UCSD-AML1 (cell line): ENCODE data around the gene POLD4.

ENCODE experiments used
- DNase-seq: peaks from one replicate; lab custom pipeline; 2025; ENCODE audit not compliant: unreplicated experiment; lab: John Stamatoyannopoulos, UW

The POLD4 gene

DNA sequence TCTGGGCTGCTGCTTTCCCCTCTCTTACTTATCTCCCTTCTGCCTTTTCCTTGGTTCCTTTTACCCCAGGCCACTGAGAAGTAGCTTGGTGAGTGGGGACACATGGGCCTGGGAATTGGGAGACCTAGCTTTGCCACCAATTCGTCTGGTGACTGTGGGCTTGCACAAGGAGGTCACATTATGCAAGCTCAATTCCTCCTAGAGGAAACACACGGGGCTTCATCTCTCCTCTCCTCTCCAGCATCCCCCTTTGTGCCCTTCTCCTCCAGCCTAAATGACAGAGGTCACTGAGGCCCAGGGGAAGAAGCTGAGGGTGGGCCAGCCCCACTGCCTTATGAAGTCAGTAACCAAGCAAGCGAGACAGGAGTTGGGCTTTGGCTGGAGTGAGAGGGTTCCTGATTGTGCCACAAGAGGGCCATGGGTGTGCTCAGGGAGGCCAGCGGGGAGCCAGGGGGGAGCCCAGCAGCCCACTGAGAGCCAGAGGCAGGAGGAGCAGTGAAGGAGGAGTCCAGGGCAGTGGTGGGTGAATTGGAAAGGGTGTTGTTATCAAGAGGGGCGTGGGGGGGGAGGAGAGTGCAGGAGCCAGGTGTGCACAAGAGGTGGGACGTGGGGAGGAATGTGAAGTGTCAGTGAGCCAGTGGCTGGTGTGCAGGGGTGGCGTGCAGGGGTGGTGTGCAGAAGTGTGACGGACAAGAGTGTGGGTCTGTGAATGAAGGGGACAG lies 18.0 kb upstream of the POLD4 start:
- DNase-seq: peak; percentile 43

DNA sequence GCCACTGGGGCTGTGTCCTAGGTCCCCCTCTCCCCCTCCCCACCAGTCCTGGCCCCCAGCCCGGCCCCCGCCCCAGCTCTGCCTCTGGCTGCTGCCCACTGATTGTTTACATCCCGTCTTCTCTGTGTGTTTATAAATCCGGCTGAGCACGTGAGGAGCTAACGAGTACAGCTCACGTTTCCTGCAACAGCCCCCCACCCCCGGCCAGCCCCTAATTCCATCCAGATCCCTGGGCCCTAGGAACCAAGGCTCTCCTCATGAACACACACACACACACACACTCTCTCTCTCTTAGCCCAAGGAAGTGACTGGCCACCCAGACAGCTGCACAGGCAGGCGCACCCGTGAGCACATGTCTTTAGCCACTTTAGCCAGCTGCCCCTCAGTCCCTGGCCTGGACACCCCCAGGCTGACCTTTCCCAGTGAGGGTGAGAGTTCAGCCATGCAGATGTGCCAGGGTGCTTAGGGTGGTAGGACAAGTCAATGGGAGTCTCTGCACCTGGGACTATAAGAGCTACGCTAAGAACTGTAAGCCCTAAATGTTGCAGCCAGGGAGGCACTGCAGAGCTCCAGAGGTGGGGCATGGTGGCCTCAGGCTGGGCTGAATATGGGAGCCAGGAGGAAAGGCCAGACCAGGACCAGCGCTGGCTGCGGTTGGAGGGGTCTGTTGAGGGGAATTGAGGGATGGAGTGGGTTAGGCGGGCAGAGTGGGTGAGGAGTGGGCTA lies 17.2 kb upstream of the POLD4 start:
- no peak for DNase-seq

GRCh38 chr11:67369801-67370284 lies 16.5 kb upstream of the POLD4 start:
- no peak for DNase-seq

DNA sequence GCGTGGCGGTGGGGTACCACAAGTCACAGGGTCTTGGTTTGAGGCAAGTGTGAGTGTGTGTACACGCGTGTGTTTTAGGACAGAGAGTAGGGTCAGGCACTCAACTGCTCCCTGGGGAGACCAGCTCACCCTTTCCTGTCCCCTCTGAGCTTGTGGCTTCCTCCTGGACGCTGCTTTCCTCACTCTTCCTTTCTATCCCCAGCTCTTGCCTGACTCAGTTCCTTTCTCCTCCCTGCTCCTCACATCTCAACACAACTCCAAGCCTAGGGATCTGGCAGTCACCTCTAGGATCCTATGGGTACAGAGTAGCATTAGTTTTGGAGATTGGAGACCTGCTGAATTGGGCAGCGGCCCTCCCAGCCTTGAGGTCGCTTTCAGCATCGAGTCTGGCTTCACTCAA lies 15.9 kb upstream of the POLD4 start:
- no peak for DNase-seq

DNA sequence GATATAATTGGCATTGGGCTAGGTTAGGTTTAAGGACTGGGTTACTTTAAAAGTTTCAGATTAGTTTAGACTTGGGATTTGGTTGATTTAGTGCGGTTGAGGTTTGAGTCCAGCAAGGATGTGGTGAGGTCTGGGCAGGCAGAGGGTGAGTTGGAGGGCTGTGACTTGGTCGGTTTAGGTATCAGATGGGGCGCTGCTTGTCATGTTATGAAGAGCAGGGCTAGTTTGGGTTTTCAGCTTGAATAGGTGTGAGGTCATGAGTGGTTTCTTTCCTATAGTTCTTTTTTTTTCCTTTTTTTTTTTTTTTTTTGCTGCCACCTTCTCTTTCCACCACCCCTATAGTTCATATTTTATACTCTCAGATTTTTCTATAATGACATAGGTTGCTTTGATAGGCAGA lies 15.3 kb upstream of the POLD4 start:
- DNase-seq: no peak

DNA sequence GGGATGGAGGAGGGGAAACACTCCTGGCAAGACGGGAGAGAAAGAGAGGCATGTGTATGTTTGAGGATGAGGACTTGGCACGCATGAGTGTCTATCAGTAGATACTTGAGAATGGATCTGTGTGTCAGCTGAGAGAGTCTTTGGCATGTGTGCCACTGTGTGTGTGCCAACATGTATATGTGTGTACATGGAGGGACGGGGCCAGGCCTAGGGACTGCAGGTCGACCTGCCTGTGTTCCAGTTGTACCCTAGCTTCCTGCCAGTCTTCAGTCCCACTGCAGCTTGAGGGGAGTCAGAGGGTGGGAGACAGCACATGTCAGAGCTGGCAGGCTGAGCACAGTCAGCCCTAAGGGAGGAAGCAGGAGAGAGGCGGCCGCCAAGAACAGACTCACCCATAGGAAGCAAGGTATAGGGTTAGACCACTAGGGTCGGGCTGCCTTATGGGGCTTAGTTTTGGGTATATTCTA lies 14.4 kb upstream of the POLD4 start:
- no peak for DNase-seq

GRCh38 chr11:67366961-67367760 lies 13.8 kb upstream of the POLD4 start:
- DNase-seq: no peak

GRCh38 chr11:67366546-67366945 lies 13.2 kb upstream of the POLD4 start:
- DNase-seq: no peak

DNA sequence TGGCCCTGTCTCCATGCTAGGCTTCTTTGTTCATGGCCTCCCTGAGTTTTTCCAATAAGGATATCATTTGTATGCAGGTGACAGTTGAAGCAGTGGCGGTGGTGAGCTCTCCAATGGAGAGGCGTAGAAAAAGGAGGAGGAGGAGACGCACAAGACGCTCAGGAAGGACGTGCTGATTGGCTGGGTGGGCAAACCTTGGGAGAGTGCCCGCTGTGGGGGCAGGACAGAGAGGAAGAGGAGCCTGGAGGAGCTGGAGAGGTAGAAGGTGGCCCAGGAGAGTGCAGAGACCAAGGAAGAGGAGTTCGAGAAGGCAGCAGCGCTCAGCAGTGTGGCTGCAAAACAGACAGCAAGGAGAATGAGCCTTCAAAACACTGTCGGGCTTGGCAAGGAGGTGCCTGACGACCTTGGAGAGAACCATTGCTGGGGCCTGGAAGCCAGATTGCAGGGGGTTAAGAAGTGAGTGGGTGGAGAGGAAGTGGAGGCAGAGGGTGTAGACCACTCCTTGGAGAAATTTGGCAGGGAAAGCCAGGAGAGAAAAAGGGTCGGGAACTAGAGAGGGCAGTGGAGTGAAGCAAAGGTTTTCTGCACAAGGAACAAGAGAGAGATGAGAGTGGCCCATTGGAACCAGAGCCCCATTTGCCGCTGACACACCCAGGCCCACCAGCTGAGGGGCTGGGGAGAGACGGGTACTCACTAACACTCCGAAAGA lies 12.5 kb upstream of the POLD4 start:
- no peak for DNase-seq

- DNase-seq: no peak
Observed at GRCh38 chr11:67364783-67365722, 11.7 kb upstream of the POLD4 start.

DNA sequence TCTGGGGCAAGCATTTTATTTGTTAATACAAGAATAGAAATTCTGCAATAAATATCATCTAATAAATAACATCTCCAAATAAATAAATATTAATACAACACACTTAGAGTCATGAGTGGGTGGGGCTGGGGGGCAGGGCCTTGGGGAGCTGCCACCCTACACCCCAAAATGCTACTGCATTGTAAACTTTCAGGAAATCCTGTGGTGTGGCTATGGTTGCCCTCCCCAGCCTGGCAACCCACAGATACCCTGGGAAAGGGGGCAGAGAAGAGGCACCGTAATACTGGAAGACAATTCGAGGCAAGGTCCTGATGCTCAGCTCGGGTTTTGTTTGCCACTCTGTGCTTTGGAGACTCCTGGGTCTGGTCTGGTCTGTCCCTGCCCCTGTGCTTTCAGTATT lies 10.8 kb upstream of the POLD4 start:
- no peak for DNase-seq

DNA sequence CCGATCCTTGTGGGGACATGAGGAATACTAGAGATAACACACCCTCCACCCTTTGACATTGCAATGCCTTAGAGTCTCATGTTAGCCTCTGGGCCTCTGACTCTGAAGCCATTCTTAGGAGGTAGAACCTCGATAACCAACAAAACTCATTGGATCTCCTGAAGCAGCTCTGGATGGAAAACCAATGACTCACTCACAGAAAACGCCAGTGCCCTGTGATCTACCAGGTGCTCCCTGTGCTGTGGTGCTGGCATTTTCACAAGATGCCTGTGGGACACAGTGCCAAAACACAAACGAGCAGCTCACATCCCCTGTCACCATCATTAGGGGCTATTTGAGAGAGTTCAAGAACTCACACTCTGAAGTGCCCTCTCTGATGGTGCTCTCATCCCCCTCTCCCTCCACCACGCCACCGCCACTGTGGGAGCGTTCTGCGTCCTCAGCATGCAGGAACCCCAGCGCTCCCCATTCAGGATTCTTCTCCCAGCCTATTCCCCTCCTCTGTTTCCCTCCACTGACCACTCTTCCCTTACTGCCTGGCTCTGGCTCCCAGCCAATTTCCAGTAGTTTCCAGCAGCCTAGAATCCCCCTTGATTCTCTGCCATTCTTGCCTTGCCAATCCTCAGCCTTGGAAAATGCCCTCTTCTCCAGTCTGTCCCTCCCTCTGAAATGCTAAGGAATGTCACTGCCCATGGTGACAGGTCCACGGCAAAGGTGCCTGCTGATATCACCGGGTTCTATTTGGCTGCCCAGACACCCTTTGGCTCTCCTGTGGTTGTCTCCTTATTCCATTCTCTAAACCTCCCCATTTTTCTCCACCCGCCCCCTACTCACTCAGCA lies 4.7 kb upstream of the POLD4 start:
- DNase-seq: no peak

DNA sequence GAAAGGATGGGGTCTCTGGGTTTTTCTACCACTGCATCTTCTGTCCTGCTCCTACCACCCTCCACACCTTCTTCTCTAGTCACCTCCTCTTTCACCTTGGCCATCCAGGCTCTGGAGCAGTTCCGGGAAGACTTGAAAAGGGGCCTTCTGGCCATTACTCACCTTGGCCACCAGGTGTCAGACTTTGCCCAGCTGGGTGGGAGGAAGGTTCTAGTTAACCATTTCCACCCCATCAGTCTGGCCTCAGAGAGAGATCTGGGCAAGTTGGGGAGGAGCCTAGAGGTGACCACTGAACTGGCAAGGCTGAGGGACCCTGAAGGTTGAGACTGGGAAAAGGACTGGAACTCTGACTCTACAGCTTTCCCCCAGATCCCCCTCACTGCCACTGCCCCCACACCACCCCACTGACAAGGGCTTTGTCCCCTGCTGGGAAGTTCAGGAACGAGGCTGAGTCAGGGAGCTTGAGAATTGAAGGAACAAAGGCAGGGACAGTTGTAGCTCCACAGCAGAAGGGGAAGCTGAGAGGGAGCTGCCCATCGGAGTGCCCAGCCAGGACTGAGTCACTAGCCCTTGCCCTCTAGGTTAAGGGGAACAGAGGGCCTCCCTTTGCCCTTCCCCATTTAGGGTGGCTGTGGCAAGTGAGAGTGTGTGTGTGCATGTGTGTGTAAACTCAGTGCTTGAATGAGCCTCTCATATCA lies 3.7 kb upstream of the POLD4 start:
- peak; percentile 69 for DNase-seq

- DNase-seq: no peak
Observed at GRCh38 chr11:67356387-67356863, 3.1 kb upstream of the POLD4 start.

DNA sequence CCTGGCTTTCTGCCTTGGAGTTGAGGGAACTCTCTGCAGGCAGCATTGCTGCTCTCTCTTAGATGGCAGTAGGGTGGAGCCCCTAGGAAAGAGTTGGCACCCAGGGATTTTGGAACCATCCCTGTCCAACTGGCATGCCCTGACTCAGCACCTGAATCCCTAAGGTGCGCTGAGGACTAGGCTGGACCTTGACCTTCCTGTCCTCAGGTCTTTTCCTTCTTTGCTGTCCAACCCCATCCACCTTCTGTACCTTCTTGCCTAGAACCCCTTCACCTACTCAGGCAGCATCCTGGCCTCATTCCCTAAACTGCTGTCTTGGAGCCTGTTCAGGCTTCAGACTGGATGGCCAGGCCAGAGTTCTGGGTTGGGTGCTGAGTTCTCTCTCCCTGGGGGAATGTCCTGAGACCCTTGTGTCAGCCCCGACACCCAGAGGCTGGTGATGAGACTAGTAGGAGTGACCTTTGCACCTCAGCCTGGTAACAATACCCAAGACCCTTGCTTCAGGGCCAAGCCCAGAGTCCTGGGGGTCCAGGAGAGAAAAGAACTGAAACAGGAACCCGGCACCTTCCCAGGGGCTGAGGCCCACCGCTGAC lies 2.5 kb upstream of the POLD4 start:
- no peak for DNase-seq

GRCh38 chr11:67355023-67355793 lies 1.9 kb upstream of the POLD4 start:
- DNase-seq: no peak
